ENCODE data around the gene MIA2.

DNA sequence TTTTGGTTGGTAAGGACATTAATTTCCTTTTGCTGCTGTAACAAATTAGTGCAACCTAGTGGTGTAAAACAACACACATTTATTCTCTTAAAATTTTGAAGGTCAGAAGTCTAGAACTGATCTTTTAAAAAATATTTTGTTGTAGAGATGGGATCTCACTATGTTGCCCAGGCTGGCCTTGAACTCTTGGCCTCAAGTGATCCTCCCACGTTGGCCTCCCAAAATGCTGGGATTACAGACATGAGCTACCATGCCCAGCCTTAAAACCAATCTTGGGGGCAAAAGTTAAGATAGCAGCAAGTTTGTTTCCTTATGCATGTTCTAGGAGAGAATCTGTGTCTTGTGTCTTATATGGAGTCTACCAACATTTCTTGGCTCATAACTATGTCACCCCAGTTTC is 55.8 kb downstream of the MIA2 start:
- TF ChIP-seq, protein P1, sequence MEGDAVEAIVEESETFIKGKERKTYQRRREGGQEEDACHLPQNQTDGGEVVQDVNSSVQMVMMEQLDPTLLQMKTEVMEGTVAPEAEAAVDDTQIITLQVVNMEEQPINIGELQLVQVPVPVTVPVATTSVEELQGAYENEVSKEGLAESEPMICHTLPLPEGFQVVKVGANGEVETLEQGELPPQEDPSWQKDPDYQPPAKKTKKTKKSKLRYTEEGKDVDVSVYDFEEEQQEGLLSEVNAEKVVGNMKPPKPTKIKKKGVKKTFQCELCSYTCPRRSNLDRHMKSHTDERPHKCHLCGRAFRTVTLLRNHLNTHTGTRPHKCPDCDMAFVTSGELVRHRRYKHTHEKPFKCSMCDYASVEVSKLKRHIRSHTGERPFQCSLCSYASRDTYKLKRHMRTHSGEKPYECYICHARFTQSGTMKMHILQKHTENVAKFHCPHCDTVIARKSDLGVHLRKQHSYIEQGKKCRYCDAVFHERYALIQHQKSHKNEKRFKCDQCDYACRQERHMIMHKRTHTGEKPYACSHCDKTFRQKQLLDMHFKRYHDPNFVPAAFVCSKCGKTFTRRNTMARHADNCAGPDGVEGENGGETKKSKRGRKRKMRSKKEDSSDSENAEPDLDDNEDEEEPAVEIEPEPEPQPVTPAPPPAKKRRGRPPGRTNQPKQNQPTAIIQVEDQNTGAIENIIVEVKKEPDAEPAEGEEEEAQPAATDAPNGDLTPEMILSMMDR (IDR thresholded peaks at IDR 0.05 in 2 of 3, conservative IDR thresholded peaks at IDR 0.05 in 1 of 3; ENCODE audit: insufficient read depth in 2 of 3, low read depth in 1 of 3, low read length in 3 of 3): no peak
- TF ChIP-seq, protein P2, sequence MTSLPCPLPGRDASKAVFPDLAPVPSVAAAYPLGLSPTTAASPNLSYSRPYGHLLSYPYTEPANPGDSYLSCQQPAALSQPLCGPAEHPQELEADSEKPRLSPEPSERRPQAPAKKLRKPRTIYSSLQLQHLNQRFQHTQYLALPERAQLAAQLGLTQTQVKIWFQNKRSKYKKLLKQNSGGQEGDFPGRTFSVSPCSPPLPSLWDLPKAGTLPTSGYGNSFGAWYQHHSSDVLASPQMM (CRISPR knock-in tag; IDR thresholded peaks at IDR 0.05): no peak
- TF ChIP-seq, protein P3, sequence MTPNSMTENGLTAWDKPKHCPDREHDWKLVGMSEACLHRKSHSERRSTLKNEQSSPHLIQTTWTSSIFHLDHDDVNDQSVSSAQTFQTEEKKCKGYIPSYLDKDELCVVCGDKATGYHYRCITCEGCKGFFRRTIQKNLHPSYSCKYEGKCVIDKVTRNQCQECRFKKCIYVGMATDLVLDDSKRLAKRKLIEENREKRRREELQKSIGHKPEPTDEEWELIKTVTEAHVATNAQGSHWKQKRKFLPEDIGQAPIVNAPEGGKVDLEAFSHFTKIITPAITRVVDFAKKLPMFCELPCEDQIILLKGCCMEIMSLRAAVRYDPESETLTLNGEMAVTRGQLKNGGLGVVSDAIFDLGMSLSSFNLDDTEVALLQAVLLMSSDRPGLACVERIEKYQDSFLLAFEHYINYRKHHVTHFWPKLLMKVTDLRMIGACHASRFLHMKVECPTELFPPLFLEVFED (CRISPR knock-in tag; conservative IDR thresholded peaks at IDR 0.05): no peak
- TF ChIP-seq ZNF384 (IDR thresholded peaks at IDR 0.05; ENCODE audit: low read depth, low read length): no peak
- TF ChIP-seq RFX5 (IDR thresholded peaks at IDR 0.05; ENCODE audit: low read depth, low read length): no peak
- TF ChIP-seq, protein P4, sequence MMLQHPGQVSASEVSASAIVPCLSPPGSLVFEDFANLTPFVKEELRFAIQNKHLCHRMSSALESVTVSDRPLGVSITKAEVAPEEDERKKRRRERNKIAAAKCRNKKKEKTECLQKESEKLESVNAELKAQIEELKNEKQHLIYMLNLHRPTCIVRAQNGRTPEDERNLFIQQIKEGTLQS (IDR thresholded peaks at IDR 0.05): no peak
- TF ChIP-seq, protein P4 (CRISPR knock-in tag; conservative IDR thresholded peaks at IDR 0.05): no peak
- no peak for TF ChIP-seq MXI1 (IDR thresholded peaks at IDR 0.05; ENCODE audit: low read depth, low read length)
